HepG2 (cell line): ENCODE results near the gene PHF13. TPM values are rescaled to one million over a fixed set of nuclear protein-coding genes. Genes with fewer than 3 reads are reported as not detected.

Source experiments
- ERF ChIP-seq: IDR thresholded peaks from 2 replicates; pipeline ENCODE4 v1.6.1; 2018; ENCODE audit warnings: missing biosample characterization, missing genetic modification reagents
- NR2F1 ChIP-seq, 2 experiments: fragments of 450-650 bp in 1 of 2; formaldehyde crosslinking in 1 of 2; IDR thresholded peaks; 2 replicates each; pipeline versions ENCODE4 v1.5.0 to v1.6.1; 2016 to 2020; ENCODE audit warnings: mild to moderate bottlenecking in 1 of 2, missing compliant biosample characterization in 1 of 2, missing genetic modification reagents in 1 of 2, moderate library complexity in 1 of 2
- NR2F6 ChIP-seq, 2 experiments: IDR thresholded peaks; 2 replicates each; pipeline ENCODE4 v1.6.1; 2016; ENCODE audit warnings: antibody characterized with exemption in 1 of 2, mild to moderate bottlenecking in 1 of 2
- POLR2AphosphoS5 ChIP-seq: IDR thresholded peaks from 2 replicates; pipeline ENCODE4 v1.6.1; 2012; ENCODE audit warnings: low read depth, low read length
- SAP130 ChIP-seq: IDR thresholded peaks from 2 replicates; pipeline ENCODE4 v1.6.1; 2016; ENCODE audit warnings: low read depth
- SMAD3 ChIP-seq: sonication (generic); formaldehyde crosslinking; IDR thresholded peaks from 2 replicates; pipeline ENCODE4 v1.4.0; 2020; ENCODE audit warnings: missing genetic modification reagents
- TFE3 ChIP-seq: IDR thresholded peaks from 2 replicates; pipeline ENCODE4 v1.6.1; 2016
- YEATS2 ChIP-seq: sonication (generic); formaldehyde crosslinking; IDR thresholded peaks from 2 replicates; pipeline ENCODE4 v1.4.0; 2020; ENCODE audit warnings: missing genetic modification reagents, borderline replicate concordance
- ZBED4 ChIP-seq: sonication (generic); formaldehyde crosslinking; IDR thresholded peaks from 2 replicates; pipeline ENCODE4 v1.4.0; 2020; ENCODE audit warnings: missing genetic modification reagents, borderline replicate concordance
- ZBTB43 ChIP-seq: sonication (generic); formaldehyde crosslinking; conservative IDR thresholded peaks from 2 replicates; pipeline ENCODE4 v1.4.0; 2020; ENCODE audit warnings: missing genetic modification reagents
- ZEB1 ChIP-seq: IDR thresholded peaks from 2 replicates; pipeline ENCODE4 v1.6.1; 2012; ENCODE audit warnings: mild to moderate bottlenecking, low read depth, inconsistent platforms; ENCODE audit not compliant: insufficient replicate concordance
- ZNF18 ChIP-seq: sonication (generic); formaldehyde crosslinking; IDR thresholded peaks from 2 replicates; pipeline ENCODE4 v1.8.0; 2022; ENCODE audit warnings: mild to moderate bottlenecking, missing genetic modification reagents; ENCODE audit not compliant: insufficient replicate concordance
- ZNF33B ChIP-seq: sonication (generic); formaldehyde crosslinking; IDR thresholded peaks from 2 replicates; pipeline ENCODE4 v1.5.1; 2020; ENCODE audit warnings: mild to moderate bottlenecking, missing genetic modification reagents
- polyA plus RNA-seq, 8 experiments: library from polyadenylated mRNA; depleted of rRNA in 3 of 8; stranded (reverse) in 7 of 8; unstranded in 1 of 8; fragments of >200 nt; fragmentation: Illumina TruSeq in 4 of 8; extraction: Trizol in 4 of 8; gene quantifications; 2 replicates each; pipeline versions ENCODE4 v1.2.1 to v1.2.3, GENCODE V29; 2011 to 2016; ENCODE audit warnings: low read depth in 4 of 8, missing spikeins in 1 of 8, mixed read lengths in 1 of 8; ENCODE audit not compliant: insufficient read depth in 1 of 8
- total RNA-seq, 5 experiments: library from RNA; depleted of rRNA; stranded (reverse); fragments of >200 nt; fragmentation: Illumina TruSeq; extraction: Trizol; gene quantifications; 2 replicates each; pipeline ENCODE4 v1.2.3, GENCODE V29; 2016; ENCODE audit warnings: low read depth in 1 of 5
- TF ChIP-seq, protein P1 (sequence below): sonication (generic); formaldehyde crosslinking; IDR thresholded peaks from 2 replicates; pipeline ENCODE4 v1.5.0; 2020; ENCODE audit warnings: missing genetic modification reagents
- TF ChIP-seq, protein P2 (sequence below): IDR thresholded peaks from 2 replicates; pipeline ENCODE4 v1.6.1; 2016; ENCODE audit warnings: missing compliant biosample characterization, missing genetic modification reagents, borderline replicate concordance
- TF ChIP-seq, protein P3 (sequence below): sonication (generic); formaldehyde crosslinking; IDR thresholded peaks from 2 replicates; pipeline ENCODE4 v1.8.0; 2022; ENCODE audit warnings: missing genetic modification reagents, mild to moderate bottlenecking, borderline replicate concordance

PHF13 gene
- total and polyA plus RNA-seq, 2 of the 13 experiments (the other 11 are each of a cell fraction or from before 2014, with no cell fraction given), result 4.7 to 7.4 TPM

DNA sequence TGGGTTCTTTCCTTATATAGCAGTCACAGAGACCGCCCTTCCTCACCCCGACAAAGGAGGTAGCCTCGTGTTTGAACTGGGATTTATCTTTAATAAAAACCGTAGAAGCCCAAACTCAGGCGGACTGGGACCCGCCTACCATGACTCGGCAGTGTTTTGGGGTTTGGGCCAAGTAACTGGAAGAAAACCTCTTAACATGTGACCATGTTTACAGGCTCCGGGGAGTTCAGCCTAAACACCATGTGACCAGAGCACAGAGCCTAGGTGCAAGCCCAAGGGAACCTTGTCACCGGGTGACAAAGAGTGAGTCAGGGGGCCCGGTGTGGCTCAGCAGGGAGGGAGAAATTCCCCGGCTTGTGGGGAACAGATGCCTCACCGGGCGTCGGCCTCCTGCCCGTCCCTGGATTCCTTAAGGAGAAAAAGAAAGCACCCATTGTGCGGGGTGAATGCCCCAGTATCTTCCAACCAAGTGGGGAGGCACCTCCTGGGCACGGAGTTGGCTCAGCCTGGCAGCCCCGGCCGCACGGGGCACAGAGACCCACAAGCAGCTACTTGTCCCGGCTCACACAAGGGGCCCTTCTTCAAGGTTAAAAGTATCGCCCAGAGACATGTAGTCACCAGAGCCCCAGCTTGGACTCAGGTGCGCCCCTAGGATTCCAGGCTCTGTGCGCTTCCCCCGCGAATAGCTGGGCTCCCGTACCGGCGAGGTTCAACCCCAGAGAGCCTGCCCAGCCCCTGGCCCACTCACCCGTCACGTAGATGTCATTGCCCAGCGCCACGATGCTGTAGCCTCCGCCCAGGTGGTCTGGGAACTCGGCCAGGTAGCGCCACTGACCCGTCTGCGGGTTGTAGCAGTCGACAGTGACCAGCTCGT, 12.2 kb upstream of the PHF13 start (continued):
- TF ChIP-seq, protein P1, sequence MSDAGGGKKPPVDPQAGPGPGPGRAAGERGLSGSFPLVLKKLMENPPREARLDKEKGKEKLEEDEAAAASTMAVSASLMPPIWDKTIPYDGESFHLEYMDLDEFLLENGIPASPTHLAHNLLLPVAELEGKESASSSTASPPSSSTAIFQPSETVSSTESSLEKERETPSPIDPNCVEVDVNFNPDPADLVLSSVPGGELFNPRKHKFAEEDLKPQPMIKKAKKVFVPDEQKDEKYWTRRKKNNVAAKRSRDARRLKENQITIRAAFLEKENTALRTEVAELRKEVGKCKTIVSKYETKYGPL (CRISPR knock-in tag), result no peak
- 0 out of 2 replicates have a peak, but pooled peaks have one; percentile 16 for TF ChIP-seq YEATS2 (CRISPR knock-in tag)
- no peak for TF ChIP-seq ZNF33B (CRISPR knock-in tag)
- no peak for TF ChIP-seq SMAD3 (CRISPR knock-in tag)
- TF ChIP-seq ZNF18 (CRISPR knock-in tag), result no peak
- TF ChIP-seq ZEB1, result no peak
- no peak for TF ChIP-seq ERF
- no peak for TF ChIP-seq NR2F6 (IDR thresholded peaks at IDR 0.05)
- no peak for TF ChIP-seq NR2F6 (CRISPR knock-in tag; IDR thresholded peaks at IDR 0.05)
- peak; percentile 97 for TF ChIP-seq SAP130 (CRISPR knock-in tag)
- TF ChIP-seq, protein P2, sequence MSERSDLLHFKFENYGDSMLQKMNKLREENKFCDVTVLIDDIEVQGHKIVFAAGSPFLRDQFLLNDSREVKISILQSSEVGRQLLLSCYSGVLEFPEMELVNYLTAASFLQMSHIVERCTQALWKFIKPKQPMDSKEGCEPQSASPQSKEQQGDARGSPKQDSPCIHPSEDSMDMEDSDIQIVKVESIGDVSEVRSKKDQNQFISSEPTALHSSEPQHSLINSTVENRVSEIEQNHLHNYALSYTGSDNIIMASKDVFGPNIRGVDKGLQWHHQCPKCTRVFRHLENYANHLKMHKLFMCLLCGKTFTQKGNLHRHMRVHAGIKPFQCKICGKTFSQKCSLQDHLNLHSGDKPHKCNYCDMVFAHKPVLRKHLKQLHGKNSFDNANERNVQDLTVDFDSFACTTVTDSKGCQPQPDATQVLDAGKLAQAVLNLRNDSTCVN, result no peak
- TF ChIP-seq, protein P3, sequence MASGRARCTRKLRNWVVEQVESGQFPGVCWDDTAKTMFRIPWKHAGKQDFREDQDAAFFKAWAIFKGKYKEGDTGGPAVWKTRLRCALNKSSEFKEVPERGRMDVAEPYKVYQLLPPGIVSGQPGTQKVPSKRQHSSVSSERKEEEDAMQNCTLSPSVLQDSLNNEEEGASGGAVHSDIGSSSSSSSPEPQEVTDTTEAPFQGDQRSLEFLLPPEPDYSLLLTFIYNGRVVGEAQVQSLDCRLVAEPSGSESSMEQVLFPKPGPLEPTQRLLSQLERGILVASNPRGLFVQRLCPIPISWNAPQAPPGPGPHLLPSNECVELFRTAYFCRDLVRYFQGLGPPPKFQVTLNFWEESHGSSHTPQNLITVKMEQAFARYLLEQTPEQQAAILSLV, result 0 out of 2 replicates have a peak, but pooled peaks have one; percentile 15
- peak; percentile 42; the same call in 1 of the 2 replicates for TF ChIP-seq POLR2AphosphoS5
- TF ChIP-seq TFE3 (CRISPR knock-in tag), result peak; percentile 93
- 0 out of 2 replicates have a peak, but pooled peaks have one; percentile 30 for TF ChIP-seq ZBED4 (CRISPR knock-in tag)
- TF ChIP-seq NR2F1 (CRISPR knock-in tag; IDR thresholded peaks at IDR 0.05), result no peak
- no peak for TF ChIP-seq ZBTB43 (CRISPR knock-in tag)
